ENCODE data around the gene DPF3. TPM values are rescaled to one million over a fixed set of nuclear protein-coding genes. Genes with fewer than 3 reads are reported as not detected.

Gene DPF3
- total RNA-seq, 1 experiment from 2014 or later, result not detected

- Histone ChIP-seq H3K27me3 (ENCODE audit: control insufficient read depth, insufficient read depth, low read length) (no peaks in the 10 kb centered on the region), H3K9me3 (ENCODE audit: control insufficient read depth, insufficient read depth, low read depth, low read length) (no peaks in the 10 kb centered on the region), H3K36me3 (ENCODE audit: control insufficient read depth, insufficient read depth, low read length) (no peaks in the 10 kb centered on the region), H3K4me3 (ENCODE audit: low read depth in 2 of 2, low read length in 2 of 2) (no peak overlapping the region), H3K4me1 (ENCODE audit: control insufficient read depth, insufficient read depth, low read length) (no peaks in the 10 kb centered on the region), H3K27ac (ENCODE audit: low read length) (no peak overlapping the region)
- CTCF ChIA-PET, result interaction anchor here (0.5 kb wide), 1 partner anchor 55 kb away, joined by 4 read pairs; no protein-coding TSS in a partner anchor
- intact Hi-C loops (cut with micrococcal nuclease; ENCODE audit: unreplicated experiment), result no loop called here
- BruUV-seq (replicated peaks), result no TSS peak
- no peak for ATAC-seq
- DNase-seq (ENCODE audit: low read depth, low spot score), result no peak
- in situ Hi-C loops (cut with HindIII; ENCODE audit: low pct_unique_long_range_greater_than_20kb, low sequenced_read_pairs), result no loop called here
- TF ChIP-seq POLR2AphosphoS5 (IDR thresholded peaks at IDR 0.05; ENCODE audit: low read depth, low read length) (no peak), REST (IDR thresholded peaks at IDR 0.05; ENCODE audit: insufficient read depth in 1 of 2, low read depth in 2 of 2, low read length in 1 of 2) (no peak), SIN3A (IDR thresholded peaks at IDR 0.05; ENCODE audit: borderline replicate concordance, insufficient read depth, low read depth, low read length) (no peak), TCF7L2 (IDR thresholded peaks at IDR 0.05; ENCODE audit: low read depth, low read length) (no peak), CTCF (IDR thresholded peaks at IDR 0.05) (no peak)
- POLR2A ChIA-PET, result no interaction called here
These were observed 68.4 kb downstream of the DPF3 start for GRCh38 chr14:72825486-72825885.

- ChIA-PET CTCF (no interaction called here), POLR2A (no interaction called here)
- no peaks in the 10 kb centered on the region for H3K36me3 ChIP-seq (ENCODE audit: control insufficient read depth, insufficient read depth, low read length)
- in situ Hi-C loops (cut with HindIII; ENCODE audit: low pct_unique_long_range_greater_than_20kb, low sequenced_read_pairs) (no loop called here), intact Hi-C loops (cut with micrococcal nuclease; ENCODE audit: unreplicated experiment) (no loop called here)
- no peak for DNase-seq (ENCODE audit: low read depth, low spot score)
- no TSS peak for BruUV-seq (replicated peaks)
- no peaks in the 10 kb centered on the region for H3K27me3 ChIP-seq (ENCODE audit: control insufficient read depth, insufficient read depth, low read length)
- no peak overlapping the region for H3K27ac ChIP-seq (ENCODE audit: low read length)
- H3K4me3 ChIP-seq (ENCODE audit: low read depth in 2 of 2, low read length in 2 of 2), result no peak overlapping the region
- ATAC-seq, result no peak
- H3K9me3 ChIP-seq (ENCODE audit: control insufficient read depth, insufficient read depth, low read depth, low read length), result no peaks in the 10 kb centered on the region
- TF ChIP-seq POLR2AphosphoS5 (IDR thresholded peaks at IDR 0.05; ENCODE audit: low read depth, low read length) (no peak), CTCF (IDR thresholded peaks at IDR 0.05) (no peak), TCF7L2 (IDR thresholded peaks at IDR 0.05; ENCODE audit: low read depth, low read length) (no peak), REST (IDR thresholded peaks at IDR 0.05; ENCODE audit: insufficient read depth in 1 of 2, low read depth in 2 of 2, low read length in 1 of 2) (no peak), SIN3A (IDR thresholded peaks at IDR 0.05; ENCODE audit: borderline replicate concordance, insufficient read depth, low read depth, low read length) (no peak)
- no peaks in the 10 kb centered on the region for H3K4me1 ChIP-seq (ENCODE audit: control insufficient read depth, insufficient read depth, low read length)
These were observed 69.8 kb downstream of the DPF3 start for GRCh38 chr14:72824051-72824450.
